CD4-positive, alpha-beta T cell treated with Interleukin-2 at 100 ng/mL for 4 hours (primary cell): ENCODE results near the gene GARRE1.

ENCODE experiments used
- DNase-seq: peaks from one replicate; pipeline ENCODE4 v3.0.0-alpha.2; 2020; ENCODE audit warnings: low spot score

Gene GARRE1

DNA sequence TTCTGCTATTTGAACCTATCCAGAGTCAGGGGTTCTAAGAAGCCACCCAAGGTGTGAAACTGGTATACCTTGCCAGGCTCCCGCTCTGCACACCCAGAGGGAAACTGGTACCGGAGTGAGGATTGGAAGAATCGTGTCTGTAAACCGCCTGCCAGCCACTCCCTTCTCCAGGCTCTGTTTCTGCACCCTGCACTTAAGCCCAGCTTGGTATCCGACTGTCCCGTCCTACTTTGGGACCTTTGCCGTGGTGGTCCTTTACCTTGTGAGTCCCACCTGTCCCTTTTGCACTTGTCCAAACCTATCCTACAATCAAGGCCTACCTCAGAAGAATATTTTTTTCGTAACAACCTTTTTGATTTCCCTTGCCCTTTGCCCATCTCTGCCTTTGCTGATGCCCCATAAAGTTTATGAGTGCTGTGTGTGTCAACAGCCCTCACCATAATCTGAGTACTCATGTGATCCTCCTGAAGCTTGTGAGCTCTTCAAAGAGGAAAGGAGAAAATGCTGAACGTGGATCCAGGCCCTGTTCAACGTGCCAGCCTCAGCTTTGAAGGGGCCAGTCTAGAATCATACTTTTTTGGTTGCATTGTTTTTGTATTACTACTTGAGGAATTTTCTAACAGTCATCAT, 44.7 kb downstream of the GARRE1 start:
- no peak for DNase-seq

DNA sequence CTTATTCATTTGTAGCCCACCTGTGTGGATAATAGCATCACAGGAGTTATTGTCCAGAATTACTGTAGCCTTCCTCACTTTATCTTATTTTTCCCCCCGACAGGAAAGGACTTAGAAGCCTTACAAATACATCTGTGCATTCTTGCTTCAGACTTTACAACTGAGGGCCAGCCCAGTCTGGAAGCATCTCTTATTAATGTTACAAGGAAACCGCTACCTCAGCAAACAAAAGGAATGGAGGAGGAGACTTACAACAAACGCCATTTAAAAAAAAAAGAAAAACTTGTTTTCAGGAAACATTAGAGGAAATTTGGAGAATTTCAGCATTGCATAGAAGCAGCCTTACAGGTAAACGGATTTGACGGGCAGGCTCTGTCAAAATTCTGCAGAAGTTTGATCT, 45.2 kb downstream of the GARRE1 start:
- DNase-seq: no peak

DNA sequence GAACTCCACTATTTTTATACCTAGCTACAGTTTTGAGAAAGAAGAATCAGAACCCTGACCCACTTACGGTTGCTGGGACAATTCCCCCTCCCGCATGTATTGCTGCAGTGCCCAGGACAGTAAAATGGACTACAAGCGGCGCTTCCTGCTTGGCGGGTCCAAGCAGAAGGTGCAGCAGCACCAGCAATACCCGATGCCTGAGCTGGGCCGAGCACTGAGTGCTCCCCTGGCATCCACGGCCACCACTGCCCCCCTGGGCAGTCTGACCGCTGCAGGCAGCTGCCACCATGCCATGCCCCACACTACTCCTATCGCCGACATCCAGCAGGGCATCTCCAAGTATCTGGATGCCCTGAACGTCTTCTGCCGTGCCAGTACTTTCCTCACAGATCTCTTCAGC, 46.0 kb downstream of the GARRE1 start:
- DNase-seq: no peak

DNA sequence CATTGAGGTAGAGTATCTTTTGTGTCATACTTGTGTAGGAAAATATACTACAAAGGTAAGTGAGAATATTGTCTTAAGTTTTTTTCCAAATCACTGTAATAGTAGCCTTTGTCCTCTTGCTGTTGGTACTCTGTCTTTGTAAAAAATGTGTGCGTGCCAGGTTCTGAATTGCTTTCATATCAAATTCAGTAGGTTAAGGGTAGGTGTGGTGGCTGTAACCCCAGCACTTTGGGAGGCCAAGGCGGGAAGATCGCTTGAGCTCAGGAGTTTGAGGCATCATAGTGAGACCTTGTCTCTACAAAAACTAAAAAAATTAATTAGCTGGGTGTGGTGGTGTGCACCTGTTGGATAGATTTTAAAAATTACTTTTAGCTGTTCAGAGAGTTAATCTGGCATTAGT, 46.6 kb downstream of the GARRE1 start:
- DNase-seq: no peak
